ELF-1 (cell line): ENCODE measurements around the gene SAA1.
"Not testable (repeated sequence)": the region's sequence is repeated elsewhere in the genome, so short reads cannot be mapped to it uniquely, and the experiment has no call there.

ENCODE experiments used
- DNase-seq: peaks from one replicate; pipeline ENCODE4 v3.0.0-alpha.2; 2016; ENCODE audit warnings: low read depth, low spot score

SAA1 gene

DNA sequence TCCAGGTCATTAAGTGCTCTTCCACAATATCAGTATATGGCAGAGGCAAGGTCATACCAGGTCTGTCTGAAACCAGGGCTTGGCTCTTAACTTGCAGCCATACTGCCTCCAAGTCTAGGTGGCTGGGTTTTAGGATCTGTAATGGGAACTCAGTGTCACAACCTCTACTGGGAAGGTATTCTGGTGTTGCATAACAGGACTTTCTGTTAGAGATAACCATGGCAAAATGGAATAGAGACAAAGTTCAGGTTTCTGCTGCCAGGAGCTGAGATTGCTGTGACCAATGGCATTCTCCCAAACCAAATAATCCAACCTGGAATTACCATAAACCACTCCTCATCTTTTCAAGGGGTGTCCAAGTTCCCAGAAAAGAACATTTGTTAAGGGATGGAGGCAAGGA, 6.8 kb upstream of the SAA1 start:
- no peak for DNase-seq

DNA sequence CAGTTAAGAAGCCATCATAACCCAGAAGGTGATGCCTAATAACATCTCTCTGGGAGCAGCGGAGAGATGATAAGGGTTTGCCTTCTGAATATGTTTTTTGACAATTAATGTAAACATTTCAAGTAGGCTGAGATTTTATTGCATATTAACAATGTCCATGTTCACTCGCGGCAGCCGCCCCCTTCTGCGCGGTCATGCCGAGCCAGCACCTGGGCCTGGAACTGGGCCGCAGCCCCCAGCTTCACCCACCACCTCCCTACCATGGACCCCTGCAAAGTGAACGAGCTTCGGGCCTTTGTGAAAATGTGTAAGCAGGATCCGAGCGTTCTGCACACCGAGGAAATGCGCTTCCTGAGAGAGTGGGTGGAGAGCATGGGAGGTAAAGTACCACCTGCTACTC, 4.3 kb upstream of the SAA1 start:
- no peak for DNase-seq

DNA sequence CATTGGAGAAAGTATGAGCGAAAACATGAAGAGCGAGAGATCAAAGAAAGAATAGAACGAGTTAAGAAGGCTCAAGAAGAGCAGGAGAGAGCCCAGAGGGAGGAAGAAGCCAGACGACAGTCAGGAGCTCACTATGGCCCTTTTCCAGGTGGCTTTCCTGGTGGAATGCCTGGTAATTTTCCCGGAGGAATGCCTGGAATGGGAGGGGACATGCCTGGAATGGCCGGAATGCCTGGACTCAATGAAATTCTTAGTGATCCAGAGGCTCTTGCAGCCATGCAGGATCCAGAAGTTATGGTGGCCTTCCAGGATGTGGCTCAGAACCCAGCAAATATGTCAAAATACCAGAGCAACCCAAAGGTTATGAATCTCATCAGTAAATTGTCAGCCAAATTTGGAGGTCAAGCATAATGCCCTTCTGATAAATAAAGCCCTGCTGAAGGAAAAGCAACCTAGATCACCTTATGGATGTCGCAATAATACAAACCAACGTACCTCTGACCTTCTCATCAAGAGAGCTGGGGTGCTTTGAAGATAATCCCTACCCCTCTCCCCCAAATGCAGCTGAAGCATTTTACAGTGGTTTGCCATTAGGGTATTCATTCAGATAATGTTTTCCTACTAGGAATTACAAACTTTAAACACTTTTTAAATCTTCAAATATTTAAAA, 3.2 kb upstream of the SAA1 start:
- peak; percentile 76 for DNase-seq

DNA sequence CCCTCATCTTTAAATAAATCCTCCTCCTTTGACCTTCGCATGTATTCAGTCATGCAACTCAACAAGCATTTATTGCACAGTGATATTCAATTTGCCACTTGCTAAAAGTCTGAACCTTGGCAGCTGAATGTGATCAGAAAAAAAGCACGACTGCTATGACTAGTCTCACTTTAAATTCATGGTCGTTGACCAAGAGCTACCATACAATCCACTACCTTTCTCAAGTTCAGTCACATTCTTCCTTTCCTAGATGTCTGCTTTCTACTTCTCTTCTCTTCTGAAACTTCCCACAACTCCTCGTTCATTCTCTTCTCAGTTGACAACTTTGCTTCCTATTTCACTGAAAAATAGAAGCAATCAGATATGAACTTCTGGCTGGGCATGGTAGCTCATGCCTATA, 2.0 kb upstream of the SAA1 start:
- no peak for DNase-seq

DNA sequence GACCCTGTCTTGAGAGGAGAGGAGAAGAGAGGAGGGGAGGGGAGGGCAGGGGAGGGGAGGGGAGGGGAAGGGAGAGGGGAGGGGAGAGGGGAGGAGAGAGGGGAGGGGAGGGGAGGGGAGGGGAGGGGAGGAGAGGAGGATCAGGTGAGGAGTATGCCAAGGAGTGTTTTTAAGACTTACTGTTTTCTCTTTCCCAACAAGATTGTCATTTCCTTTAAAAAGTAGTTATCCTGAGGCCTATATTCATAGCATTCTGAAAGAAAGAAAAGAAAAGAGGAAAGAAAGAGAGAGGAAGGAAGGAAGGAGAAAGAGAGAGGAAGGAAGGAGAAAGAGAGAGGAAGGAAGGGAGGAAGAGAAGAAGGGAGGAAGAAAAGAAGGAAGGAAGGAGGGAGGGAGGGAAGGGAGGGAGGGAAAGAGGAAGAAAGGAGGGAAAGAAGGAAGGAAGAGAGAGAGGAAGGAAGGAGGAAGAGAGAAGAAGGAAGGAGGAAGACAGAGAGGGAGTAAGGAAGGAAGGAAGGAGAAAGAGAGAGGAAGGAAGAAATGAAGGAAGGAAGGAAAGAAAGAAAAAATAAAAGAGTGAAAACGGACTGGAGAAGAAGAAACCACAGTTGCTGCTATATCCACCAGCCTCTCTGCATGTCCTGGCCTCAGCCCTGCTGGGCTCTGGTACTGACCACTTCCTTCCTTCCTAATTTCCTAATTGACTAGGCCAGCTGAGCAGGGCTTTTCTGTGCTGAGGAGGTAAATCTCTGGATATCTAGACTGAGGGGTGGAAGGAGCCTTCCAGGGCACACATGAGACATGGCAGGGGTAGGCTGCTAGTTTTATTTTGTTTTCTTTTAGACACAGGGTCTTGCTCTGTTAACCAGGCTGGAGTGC, 1.1 kb upstream of the SAA1 start:
- DNase-seq, result no peak

DNA sequence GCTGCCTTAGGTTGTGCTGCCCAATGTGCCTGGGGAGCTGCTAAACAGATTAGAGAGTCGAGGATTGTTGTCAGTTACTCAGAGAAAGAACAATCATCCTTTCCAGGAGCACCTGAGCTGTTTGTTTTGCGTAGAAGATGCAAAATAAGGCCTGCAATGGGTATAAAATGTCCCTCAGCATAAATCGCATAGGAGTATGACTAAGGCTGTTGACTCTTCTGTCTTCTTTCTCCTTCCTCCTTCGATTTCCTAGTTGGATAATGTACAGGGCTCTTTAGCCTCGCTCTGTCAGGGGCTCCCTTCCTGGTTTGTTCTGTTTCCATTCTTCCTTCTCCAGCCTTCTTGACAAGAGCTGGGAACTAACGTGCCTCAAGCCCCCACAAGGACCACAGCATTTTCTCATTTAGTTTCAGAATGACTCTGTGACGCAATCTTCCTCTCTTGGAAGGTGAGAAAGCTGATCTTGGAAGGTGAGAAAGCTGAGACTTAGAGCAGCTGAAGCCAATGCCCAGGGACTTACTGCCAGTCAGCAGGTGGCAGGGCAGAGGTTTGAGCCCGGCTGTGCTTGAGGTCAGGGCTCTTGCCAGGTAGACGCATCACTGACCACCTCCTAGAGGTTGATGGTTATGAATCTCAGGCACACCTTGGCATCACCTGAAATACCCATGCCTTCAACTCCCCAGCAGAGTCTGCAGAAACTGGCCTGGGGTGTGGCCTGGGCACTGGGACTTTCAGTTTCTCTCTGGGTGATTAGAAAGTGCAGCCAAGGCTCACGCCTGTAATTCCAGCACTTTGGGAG, 1.5 kb downstream of the SAA1 start:
- DNase-seq, result not testable (repeated sequence)

DNA sequence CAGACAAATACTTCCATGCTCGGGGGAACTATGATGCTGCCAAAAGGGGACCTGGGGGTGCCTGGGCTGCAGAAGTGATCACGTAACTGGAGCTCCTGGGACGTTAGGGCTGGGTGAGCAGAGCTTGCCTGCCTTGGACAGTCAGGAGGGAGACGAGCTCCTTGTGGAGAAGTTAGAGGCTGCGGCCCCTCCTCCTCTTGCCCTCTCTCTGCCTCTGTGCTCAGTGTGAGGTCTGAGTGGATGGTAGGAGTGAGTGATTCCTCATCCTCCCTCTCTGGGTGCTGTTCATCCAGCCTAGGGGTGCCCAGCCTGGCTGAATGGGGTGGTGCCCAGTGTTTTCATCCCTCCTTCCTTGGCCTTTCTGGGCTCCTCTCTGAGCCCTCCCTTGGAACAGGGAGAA, 3.2 kb downstream of the SAA1 start:
- not testable (repeated sequence) for DNase-seq

DNA sequence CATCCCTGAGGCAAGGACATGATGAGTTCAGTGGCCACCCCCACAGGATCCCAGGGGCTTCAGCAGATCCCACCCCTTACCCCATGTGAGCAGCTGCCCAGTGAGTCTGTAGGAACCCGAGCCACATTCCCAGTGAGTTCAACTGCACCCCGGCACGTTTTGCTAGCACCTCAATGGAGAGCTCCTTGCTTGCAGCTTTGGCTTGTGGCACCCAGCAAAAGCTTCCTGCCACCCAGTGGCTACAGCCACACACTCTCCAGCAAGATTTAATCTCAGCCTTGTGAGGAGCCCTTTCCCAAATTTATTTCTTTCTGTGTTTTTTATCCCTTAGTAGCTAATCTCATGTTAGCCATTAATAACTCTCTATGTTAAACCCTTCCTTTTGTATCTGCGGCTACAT, 4.0 kb downstream of the SAA1 start:
- no peak for DNase-seq

DNA sequence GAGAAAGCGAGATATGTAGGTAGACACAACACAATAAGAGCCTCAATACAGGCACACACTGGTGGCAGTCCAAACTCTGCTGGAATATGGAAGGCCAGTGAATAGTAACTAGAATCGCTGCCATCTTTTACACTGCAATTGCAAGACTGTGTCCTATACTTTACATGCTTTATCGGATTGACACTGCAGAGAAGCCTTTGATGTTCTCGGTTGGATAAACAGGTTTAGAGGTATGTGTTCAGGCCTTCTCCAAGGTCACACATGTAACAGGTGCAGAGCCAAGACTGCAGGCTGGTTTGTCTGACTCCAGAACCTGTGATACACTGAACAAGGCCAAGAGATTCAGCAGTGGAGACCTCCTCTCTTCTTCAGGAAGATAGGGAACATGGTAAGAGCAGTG, 5.1 kb downstream of the SAA1 start:
- DNase-seq, result no peak

DNA sequence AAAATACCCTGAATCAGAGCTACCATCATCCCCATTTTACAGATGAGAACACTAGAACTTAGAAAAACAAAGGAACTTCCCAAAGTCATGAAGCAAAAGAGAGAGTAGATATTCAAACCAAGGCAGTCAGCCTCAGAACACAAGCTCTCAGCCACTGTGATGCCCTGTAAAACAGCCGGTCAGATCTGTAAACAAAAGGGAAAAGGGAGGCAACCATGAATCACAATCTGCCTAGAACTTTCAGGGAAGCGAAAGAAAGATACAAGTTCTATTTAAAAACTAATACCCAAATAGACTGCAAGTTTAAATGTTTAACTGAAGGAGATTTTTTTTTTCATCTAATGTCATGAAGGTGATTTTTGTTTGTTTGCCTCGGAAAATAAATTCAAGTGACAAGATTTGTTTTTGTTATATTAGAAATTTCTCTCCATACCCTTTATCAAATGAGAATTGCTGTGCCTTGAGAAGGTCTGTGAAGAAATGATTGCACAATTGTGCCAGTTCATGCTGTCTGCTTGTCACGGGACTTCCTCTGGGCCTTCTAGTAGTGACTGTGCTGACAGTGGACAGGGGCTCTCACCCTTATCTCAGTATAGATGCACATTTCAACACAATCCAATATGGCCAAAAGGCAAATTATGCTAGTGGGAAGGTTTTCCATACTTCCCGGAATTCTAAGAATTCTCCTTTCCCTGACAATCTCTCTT, 11.7 kb downstream of the SAA1 start:
- no peak for DNase-seq

DNA sequence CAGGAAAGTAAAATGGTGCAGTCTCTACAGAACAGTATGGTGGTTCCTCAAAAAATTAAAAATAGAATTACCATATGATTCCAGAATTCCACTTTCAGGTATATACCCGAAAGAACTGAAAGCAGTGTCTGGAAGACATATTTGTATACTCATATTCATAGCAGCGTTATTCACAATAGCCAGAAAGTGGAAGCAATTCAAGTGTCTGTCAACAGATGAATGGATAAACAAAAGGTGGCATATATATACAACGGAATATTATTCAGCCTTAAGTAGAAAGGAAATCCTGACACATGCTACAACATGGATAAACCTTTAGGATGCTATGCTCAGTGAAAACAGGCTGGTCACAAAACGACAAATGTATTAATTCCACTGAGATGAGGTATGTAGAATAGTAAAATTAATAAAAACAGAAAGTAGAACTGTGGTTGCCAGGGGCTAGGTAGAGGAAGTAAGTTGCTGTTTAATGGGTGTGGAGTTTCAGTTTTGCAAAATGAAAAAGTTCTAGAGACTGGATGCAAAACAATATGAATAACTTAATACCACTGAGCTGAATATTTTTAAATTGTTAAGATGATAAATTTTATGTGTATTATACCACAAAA, 14.5 kb downstream of the SAA1 start:
- no peak for DNase-seq

DNA sequence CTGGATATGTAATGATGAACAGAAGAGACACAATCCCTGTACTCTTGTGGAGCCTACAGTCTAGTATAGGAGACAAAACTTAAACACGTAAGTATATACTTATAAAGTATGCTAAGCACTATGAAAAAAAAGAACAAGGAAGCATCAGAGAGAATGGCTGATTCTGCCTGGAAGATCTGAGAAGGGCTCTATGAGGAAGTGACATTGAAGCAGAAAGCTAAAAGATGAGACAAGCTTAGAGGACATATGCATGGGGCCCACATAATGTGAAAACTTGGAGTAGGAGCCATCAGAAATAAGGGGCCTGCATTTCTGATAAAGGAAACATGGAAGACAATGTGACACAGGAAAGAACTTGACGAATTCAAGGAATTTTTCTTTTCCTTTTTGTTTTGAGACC, 16.6 kb downstream of the SAA1 start:
- DNase-seq, result no peak

DNA sequence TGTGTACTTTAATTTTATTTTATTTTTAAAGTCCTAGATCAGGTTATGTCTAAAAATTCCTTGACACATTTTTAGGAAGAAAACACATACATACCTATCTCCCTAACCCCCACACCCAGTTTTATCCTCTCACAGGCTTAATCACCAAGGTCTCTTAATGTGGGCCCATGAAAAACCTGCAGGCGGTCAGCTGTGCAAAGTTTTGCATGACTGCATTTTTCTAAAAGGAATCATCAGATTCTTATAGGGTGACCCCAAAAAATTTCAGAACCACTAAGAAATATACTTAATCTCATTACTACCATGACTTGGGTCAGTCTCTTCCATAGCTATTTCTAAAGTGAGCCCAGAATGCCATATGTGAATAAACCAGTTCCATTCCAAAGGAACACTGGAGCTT, 19.8 kb downstream of the SAA1 start:
- DNase-seq, result no peak

DNA sequence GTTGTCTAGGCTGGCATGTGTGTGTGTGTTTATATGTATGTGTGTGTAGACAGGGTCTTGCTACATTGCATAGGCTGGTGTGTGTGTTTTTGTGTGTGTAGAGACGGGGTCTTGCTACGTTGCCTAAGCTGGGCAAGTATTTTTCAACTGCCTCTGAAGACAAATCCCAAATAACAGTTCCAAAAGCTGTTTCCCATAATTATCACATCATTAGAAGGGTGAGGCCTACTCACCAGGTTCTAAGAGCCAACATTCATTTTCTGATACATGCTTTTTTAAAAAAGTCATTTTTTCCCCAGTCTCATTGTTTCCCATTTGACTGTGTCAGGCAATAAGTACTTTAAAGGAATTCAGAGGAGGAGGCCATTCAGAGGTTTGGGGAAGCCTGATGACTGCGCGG, 22.8 kb downstream of the SAA1 start:
- DNase-seq, result no peak

DNA sequence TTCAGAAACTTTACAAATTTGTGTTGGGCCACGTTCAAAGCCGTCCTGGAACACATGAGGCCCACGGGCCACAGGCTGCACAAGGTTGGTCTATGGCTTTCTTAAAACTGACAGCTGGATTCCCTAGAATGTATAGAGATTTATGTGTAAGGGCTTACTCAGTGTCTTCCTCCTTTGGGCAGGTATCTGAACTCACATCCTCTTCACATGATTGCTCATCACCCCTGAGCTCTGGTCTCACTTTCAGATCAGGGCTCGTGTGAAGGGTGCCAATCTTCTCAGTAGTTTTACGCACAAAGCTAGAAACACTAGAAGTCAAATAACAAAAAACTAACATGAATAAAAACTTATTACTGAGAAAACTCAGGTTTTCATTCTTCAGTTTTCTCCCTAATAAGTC, 28.8 kb downstream of the SAA1 start:
- no peak for DNase-seq

DNA sequence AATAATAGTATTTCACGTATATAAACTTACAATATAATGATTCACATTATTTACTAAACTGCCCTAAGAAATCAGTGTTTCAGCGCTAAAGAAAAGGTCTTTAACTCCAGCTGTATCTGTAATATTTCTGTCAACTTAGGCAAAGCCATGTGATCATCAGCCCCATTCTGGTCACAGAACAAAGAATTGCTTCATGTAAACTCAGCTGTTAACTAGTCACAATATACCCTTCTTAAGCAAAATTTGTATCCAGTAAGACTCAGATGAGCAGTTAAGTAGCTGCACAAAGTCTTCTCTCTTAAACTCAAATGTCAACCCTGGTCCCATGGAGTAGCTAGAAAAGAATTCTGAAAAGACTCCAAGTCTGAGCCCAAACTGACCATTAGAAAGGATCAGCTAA, 29.3 kb downstream of the SAA1 start:
- DNase-seq, result no peak

DNA sequence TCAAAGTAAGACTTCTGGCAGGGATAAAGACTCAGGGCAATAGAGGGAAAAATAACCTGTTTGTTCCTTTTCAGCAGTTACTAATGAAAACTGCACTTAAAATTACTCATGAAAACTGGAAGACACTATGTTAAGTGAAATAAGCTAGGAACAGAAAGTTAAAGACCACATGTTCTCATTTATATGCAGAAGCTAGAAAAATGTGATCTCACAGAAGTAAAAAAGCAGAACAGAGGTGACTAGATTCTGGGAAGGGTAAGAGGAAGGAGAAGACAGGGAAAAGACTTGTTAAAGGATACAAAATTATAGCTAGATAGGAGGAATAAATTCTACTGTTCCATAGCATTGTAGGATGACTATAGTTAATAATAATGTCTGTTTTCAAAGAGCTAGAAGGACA, 33.7 kb downstream of the SAA1 start:
- DNase-seq, result no peak

DNA sequence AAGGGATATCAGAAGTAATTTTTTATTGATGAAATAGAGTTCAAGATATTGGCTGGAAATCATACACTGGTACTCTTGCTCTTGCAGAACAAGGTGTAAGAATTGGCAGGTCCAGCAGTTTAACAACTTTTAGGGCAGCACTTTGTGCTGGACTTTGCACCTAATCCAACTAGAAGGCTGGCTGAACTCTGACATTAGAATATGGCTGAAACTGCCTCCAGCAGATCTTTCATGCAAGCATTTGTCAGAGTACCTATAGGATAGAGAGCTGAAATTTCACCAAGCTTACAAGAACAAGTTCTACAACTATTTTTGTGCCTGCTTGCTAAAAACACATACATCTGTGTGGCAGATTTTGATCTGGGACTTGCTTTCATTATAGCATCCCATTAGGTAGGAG, 38.7 kb downstream of the SAA1 start:
- no peak for DNase-seq

DNA sequence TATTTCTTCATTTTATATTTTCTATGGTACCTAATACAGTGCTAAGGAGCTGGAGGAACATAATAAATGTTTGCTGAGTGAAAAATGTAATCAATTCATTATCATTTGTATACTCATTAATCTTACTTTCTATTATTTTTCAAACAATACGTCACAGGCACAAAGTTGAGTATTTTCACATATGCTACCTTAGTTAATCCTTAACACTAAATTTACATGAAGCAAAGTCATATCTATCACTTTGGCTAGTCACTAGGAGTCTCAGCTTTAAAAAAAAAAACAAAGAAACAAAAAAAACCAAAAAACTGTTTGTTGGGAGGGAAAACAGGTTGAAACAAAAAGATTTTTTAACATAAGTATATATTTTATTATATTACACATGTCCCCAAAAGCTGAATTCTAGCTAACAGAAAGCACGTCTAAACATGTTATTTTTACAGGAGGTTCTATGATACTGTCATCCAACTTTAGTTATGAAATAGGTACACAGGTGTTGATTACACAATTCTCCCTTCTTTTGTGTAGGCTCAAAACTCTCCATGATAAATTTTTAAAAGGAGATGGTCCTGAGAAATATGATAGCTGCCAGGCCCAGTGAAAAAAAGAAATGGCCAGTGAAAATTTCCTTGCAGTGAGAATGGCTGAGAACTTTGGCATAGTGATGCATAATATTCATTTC, 41.5 kb downstream of the SAA1 start:
- DNase-seq, result no peak

DNA sequence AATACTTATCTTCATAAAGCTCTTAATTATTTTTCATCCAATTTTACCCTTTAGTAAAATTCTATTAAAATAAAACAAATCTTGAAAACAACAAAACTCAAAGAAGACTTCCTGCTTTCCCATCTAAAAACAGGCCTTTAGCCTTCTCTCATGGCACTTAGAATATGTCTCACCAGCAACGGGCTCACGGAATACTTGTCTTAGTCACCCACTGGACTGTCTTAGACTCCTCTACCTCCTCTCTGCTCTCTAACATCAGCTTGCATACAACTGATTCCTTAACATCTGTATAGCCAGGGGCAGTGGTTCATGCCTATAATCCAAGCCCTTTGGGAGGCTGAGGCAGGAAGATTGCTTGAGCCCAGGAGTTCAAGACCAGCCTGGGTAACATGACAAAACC, 42.2 kb downstream of the SAA1 start:
- no peak for DNase-seq

DNA sequence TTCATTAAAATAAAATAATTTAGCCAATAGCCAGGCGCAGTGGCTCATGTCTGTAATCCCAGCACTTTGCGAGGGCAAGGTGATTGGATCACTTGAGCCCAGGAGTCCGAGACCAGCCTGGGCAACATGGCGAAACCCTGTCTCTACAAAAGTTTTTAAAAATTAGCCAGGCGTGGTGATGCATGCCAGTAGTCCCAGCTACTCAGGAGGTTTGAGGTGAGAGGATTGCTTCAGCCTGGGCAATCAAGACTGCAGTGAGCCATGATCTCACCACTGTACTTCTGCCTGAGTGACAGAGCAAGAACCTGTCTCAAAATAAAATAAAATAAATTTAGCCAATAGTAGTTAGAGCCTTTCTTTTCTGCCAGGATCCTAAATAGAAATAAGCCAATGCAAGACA, 43.6 kb downstream of the SAA1 start:
- DNase-seq, result no peak
